Kidney epithelial cell (primary cell): ENCODE results near the gene PIKFYVE. TPM values are rescaled to one million over a fixed set of nuclear protein-coding genes. Genes with fewer than 3 reads are reported as not detected.

Experiments
- DNase-seq: peaks from one replicate; pipeline ENCODE4 v3.0.0-alpha.2; 2010; ENCODE audit warnings: low read depth
- H3K27me3 ChIP-seq: 2 replicates; pipeline ENCODE4 v1.6.0; 2011; ENCODE audit warnings: low read length; ENCODE audit not compliant: control insufficient read depth, insufficient read depth
- H3K36me3 ChIP-seq: 2 replicates; pipeline ENCODE4 v1.5.1; 2011; ENCODE audit warnings: low read length; ENCODE audit not compliant: control insufficient read depth, insufficient read depth
- H3K4me3 ChIP-seq: 2 replicates; pipeline ENCODE4 v1.5.1; 2011; ENCODE audit warnings: low read depth, mild to moderate bottlenecking, control low read depth, low read length
- total RNA-seq: library from RNA; depleted of rRNA; stranded (reverse); fragments of >200 nt; gene quantifications from 2 replicates; pipeline ENCODE4 v1.2.3, GENCODE V29; 2015
- TF ChIP-seq, protein P1 (sequence below): IDR thresholded peaks from 2 replicates; pipeline ENCODE4 v1.5.1; 2011; ENCODE audit warnings: mild to moderate bottlenecking, moderate library complexity, low read length, control low read depth, inconsistent platforms; ENCODE audit not compliant: insufficient read depth, poor library complexity, severe bottlenecking

The PIKFYVE gene
- total RNA-seq, 1 donor from 2014 or later = 29.1 TPM

DNA sequence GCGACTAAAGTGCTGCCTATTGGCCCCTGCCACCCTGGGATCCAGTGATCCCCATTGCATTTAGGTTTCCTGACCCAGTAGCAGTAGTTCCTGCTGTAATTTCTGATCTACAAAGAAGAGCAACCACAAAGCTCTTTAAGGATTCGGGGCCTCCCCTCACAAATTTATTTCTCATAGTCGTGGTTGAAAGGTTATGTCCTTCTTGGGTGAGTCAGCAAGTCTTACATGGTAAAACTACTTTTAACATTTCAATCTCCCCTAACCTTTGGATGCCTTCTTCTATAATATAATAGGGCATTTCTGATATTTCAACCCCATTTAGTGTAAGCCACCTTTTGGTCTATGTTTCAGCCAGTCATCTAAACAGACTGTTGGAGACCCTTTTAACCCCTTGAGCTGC, 14.9 kb downstream of the PIKFYVE start:
- H3K36me3 ChIP-seq = no peaks in the 10 kb centered on the region
- H3K27me3 ChIP-seq = no peaks in the 10 kb centered on the region

DNA sequence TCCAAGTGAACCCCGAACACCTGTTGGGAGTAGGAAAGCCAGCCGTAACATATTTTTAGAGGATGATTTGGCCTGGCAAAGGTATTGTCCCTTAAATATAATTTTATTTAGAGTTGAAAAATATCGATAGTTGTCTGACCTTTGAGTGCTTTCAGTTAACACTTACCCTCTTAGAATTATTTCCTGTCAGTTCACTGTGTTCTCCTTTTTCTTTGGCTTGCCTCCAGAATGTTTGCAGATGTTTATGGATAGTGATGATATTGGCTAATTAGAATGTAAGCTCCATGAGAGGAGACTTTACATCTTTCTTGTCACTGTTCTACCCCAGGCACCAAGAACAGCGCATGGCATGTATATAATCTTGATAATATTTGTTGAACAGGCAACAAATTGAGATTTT, 19.8 kb downstream of the PIKFYVE start:
- Histone ChIP-seq H3K27me3 (no peaks in the 10 kb centered on the region), H3K4me3 (no peak overlapping the region), H3K36me3 (no peaks in the 10 kb centered on the region)
- no peak for DNase-seq
- TF ChIP-seq, protein P1, sequence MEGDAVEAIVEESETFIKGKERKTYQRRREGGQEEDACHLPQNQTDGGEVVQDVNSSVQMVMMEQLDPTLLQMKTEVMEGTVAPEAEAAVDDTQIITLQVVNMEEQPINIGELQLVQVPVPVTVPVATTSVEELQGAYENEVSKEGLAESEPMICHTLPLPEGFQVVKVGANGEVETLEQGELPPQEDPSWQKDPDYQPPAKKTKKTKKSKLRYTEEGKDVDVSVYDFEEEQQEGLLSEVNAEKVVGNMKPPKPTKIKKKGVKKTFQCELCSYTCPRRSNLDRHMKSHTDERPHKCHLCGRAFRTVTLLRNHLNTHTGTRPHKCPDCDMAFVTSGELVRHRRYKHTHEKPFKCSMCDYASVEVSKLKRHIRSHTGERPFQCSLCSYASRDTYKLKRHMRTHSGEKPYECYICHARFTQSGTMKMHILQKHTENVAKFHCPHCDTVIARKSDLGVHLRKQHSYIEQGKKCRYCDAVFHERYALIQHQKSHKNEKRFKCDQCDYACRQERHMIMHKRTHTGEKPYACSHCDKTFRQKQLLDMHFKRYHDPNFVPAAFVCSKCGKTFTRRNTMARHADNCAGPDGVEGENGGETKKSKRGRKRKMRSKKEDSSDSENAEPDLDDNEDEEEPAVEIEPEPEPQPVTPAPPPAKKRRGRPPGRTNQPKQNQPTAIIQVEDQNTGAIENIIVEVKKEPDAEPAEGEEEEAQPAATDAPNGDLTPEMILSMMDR = no peak

More for the DNA sequence above, 14.9 kb downstream of the PIKFYVE start:
- TF ChIP-seq, protein P1 = no peak
- no peak for DNase-seq
- no peak overlapping the region for H3K4me3 ChIP-seq

DNA sequence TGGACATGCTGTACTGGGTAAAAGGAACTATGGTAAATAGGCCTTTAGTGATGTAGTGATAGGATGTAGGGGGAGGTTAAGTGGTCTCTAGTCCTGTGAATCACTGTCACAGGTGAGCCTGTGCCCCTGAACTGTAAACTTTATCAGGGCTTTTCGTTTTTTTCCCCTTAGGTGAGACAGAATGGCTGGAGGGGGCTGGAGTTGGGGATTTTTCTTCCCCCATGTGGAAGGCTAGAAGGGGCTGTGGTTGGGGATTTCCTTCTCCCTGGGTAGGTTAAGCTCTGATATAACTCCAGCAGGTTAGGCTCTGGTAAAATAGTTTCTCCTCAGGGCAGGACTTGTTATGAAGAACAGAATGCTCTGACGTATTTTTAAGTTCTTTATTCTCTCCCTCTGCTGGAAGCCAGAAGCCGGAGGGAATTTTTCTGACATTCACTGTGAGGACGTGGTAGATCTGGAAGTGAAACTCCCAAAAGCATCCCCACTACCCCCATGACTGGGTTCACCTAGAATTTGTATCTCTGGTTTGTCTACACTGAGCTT, 28.5 kb downstream of the PIKFYVE start:
- no peak for DNase-seq
- TF ChIP-seq, protein P1 = no peak
- Histone ChIP-seq H3K36me3 (no peaks in the 10 kb centered on the region), H3K4me3 (no peak overlapping the region), H3K27me3 (no peaks in the 10 kb centered on the region)

DNA sequence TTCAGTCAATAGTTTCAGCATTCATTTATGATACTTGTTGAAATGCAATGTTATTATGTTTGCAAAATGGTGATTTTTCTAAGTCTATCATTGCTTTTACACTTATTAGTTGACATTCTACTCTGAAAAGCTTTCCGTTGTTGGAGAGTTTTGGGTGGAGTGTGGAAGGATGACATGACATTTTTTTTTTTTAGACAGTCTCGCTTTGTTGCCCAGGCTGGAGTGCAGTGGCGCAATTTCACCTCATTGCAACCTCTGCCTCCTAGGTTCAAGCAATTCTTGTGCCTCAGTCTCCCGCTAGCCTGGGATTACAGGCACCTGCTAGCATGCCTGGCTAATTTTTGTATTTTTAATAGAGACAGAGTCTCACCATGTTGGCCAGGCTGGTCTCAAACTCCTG, 29.8 kb downstream of the PIKFYVE start:
- TF ChIP-seq, protein P1 = no peak
- no peak for DNase-seq
- Histone ChIP-seq H3K27me3 (no peaks in the 10 kb centered on the region), H3K4me3 (no peak overlapping the region), H3K36me3 (no peaks in the 10 kb centered on the region)

DNA sequence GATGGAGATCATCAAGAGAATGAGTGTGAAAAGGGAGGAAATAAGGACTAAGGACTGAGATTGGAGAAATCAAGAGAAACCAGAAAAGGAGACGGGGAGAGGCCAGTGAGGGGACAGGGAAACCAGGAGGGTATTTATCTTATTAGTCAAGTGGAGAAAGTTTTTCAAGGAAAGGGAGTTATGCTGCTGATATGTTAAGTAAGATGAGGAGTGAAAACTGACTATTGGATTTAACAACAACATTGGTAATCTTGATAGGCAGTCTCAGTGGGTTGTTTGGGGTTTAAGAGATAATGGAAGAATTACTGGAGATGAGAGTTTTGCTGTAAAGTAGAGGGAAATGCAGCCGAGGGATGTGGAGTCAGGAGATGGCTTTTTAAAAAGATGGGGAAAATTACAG, 30.6 kb downstream of the PIKFYVE start:
- Histone ChIP-seq H3K4me3 (no peak overlapping the region), H3K36me3 (no peaks in the 10 kb centered on the region), H3K27me3 (no peaks in the 10 kb centered on the region)
- DNase-seq = no peak
- TF ChIP-seq, protein P1 = no peak

DNA sequence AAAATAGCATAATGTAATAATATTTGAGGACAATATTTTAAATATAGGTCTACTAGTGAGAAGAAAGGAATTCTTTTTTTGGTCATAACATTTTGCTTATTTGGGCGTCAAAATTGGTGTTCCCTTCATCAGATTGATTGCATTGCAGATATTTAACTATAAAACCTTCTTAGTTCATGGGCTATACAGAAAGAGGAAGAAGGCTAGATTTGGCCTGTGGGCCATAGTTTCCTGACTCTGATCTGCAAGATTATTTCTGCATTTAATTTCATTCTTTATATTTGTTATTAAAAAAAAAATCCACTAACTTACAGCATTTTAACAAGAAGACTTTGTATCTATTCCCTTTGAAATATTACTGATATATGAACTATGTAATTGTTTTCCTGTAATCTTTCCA, 31.9 kb downstream of the PIKFYVE start:
- Histone ChIP-seq H3K27me3 (no peaks in the 10 kb centered on the region), H3K4me3 (no peak overlapping the region), H3K36me3 (no peaks in the 10 kb centered on the region)
- TF ChIP-seq, protein P1 = no peak
- DNase-seq = no peak
